Stimulated activated CD8-positive, alpha-beta memory T cell treated with anti-CD3 and anti-CD28 coated beads, Interleukin-15, amount 100 ng/mL, for 1 hour (primary cell): Measurements from ENCODE around the gene C2orf74.

Source experiments
- DNase-seq: peaks from one replicate; pipeline ENCODE4 v3.0.0-alpha.2; 2020; ENCODE audit warnings: low read depth

The C2orf74 gene

DNA sequence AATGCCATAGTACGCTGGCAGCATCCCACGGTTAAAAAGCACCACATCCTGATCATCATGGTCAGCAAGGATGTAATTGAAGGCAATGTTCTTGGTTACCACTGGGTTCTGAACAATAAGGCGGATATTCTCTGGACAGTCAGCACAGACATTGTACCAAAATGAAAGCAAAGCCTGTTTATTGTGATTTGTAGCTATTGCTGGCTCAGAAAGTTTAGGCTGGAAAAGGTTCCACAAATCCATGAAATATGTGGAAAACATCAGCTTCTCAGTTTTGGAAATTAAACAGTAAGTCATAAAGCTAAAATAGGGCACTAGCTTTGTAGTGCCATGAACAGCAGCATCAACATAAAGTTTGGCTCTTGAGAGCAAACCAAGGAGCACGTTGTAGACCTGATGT, 52.2 kb downstream of the C2orf74 start:
- DNase-seq: no peak
